HepG2 (cell line): ENCODE measurements around the gene TM2D3. TPM values are rescaled to one million over a fixed set of nuclear protein-coding genes. Genes with fewer than 3 reads are reported as not detected.
A peak's percentile ranks its signal among the peaks of the same experiment; 100 is the strongest.

Source experiments
- ASH2L ChIP-seq: fragments of 300-600, 200-600 bp; sonication (generic); IDR thresholded peaks from 2 replicates; pipeline ENCODE4 v1.7.0; 2017; ENCODE audit warnings: low read depth, mild to moderate bottlenecking, moderate library complexity, mixed read lengths, low read length; ENCODE audit not compliant: insufficient read length
- CERS6 ChIP-seq: sonication (generic); formaldehyde crosslinking; IDR thresholded peaks from 2 replicates; pipeline ENCODE4 v1.5.0; 2020; ENCODE audit warnings: missing genetic modification reagents
- CHD2 ChIP-seq: IDR thresholded peaks from 2 replicates; pipeline ENCODE4 v1.6.1; 2011; ENCODE audit warnings: low read depth, low read length, improper control_type of control experiment
- GATAD2A ChIP-seq: IDR thresholded peaks from 2 replicates; pipeline ENCODE4 v1.6.1; 2016
- HBP1 ChIP-seq: IDR thresholded peaks from 2 replicates; pipeline ENCODE4 v1.6.1; 2016; ENCODE audit warnings: low read depth, control low read depth
- HDAC1 ChIP-seq: sonication (generic); formaldehyde crosslinking; IDR thresholded peaks from 2 replicates; pipeline ENCODE4 v1.5.1; 2020; ENCODE audit warnings: mild to moderate bottlenecking, missing genetic modification reagents
- IRX3 ChIP-seq: sonication (generic); formaldehyde crosslinking; IDR thresholded peaks from 2 replicates; pipeline ENCODE4 v1.8.1; 2023; ENCODE audit warnings: mild to moderate bottlenecking, low read depth, missing genetic modification reagents, borderline replicate concordance
- NFE2L2 ChIP-seq: fragments of 150-350 bp; IDR thresholded peaks from 2 replicates; pipeline ENCODE4 v1.6.1; 2014; ENCODE audit warnings: low read length
- PHF20 ChIP-seq: sonication (generic); formaldehyde crosslinking; IDR thresholded peaks from 2 replicates; pipeline ENCODE4 v1.5.0; 2020; ENCODE audit warnings: mild to moderate bottlenecking, missing genetic modification reagents
- SRSF1 ChIP-seq: fragments of 200-400 bp; formaldehyde crosslinking; optimal IDR thresholded peaks from 2 replicates; pipeline ENCODE3; 2017; ENCODE audit warnings: mild to moderate bottlenecking, low read depth, low read length, moderate library complexity
- TAF15 ChIP-seq: fragments of 200-400 bp; formaldehyde crosslinking; IDR thresholded peaks from one replicate; pipeline ENCODE4 v1.6.1; 2018; ENCODE audit warnings: mild to moderate bottlenecking, low read depth, low read length; ENCODE audit not compliant: poor library complexity, severe bottlenecking
- ZFP82 ChIP-seq: sonication (generic); formaldehyde crosslinking; IDR thresholded peaks from 2 replicates; pipeline ENCODE4 v1.5.1; 2020; ENCODE audit warnings: mild to moderate bottlenecking, missing genetic modification reagents, borderline replicate concordance
- ZMAT3 ChIP-seq: sonication (generic); formaldehyde crosslinking; conservative IDR thresholded peaks from 2 replicates; pipeline ENCODE4 v1.7.0; 2021; ENCODE audit warnings: missing genetic modification reagents
- ZNF276 ChIP-seq: sonication (generic); formaldehyde crosslinking; IDR thresholded peaks from 2 replicates; pipeline ENCODE4 v1.4.0; 2020; ENCODE audit warnings: mild to moderate bottlenecking, low read depth, missing genetic modification reagents
- ZNF513 ChIP-seq: sonication (generic); formaldehyde crosslinking; conservative IDR thresholded peaks from 2 replicates; pipeline ENCODE4 v1.5.0; 2020; ENCODE audit warnings: missing genetic modification reagents
- ZNF546 ChIP-seq: sonication (generic); formaldehyde crosslinking; conservative IDR thresholded peaks from 2 replicates; pipeline ENCODE4 v1.8.1; 2023; ENCODE audit warnings: mild to moderate bottlenecking, missing genetic modification reagents
- ZNF547 ChIP-seq: sonication (generic); formaldehyde crosslinking; IDR thresholded peaks from 2 replicates; pipeline ENCODE4 v1.5.1; 2020; ENCODE audit warnings: mild to moderate bottlenecking, missing genetic modification reagents
- ZNF572 ChIP-seq: sonication (generic); formaldehyde crosslinking; IDR thresholded peaks from 2 replicates; pipeline ENCODE4 v1.5.1; 2020; ENCODE audit warnings: mild to moderate bottlenecking, missing genetic modification reagents
- ZNF678 ChIP-seq: sonication (generic); formaldehyde crosslinking; IDR thresholded peaks from 2 replicates; pipeline ENCODE4 v1.4.0; 2020; ENCODE audit warnings: mild to moderate bottlenecking, missing genetic modification reagents
- ZNF703 ChIP-seq: sonication (generic); formaldehyde crosslinking; IDR thresholded peaks from 2 replicates; pipeline ENCODE4 v1.5.1; 2020; ENCODE audit warnings: missing genetic modification reagents, mild to moderate bottlenecking, moderate library complexity, borderline replicate concordance
- ZNF775 ChIP-seq: sonication (generic); formaldehyde crosslinking; IDR thresholded peaks from 2 replicates; pipeline ENCODE4 v1.4.0; 2020; ENCODE audit warnings: missing genetic modification reagents, mild to moderate bottlenecking, moderate library complexity, borderline replicate concordance
- ZNF790 ChIP-seq: sonication (generic); formaldehyde crosslinking; IDR thresholded peaks from 2 replicates; pipeline ENCODE4 v1.8.0; 2022; ENCODE audit warnings: missing genetic modification reagents, mild to moderate bottlenecking, borderline replicate concordance
- ZSCAN22 ChIP-seq: sonication (generic); formaldehyde crosslinking; IDR thresholded peaks from 2 replicates; pipeline ENCODE4 v1.4.0; 2020; ENCODE audit warnings: mild to moderate bottlenecking, missing genetic modification reagents
- ZSCAN25 ChIP-seq: sonication (generic); formaldehyde crosslinking; IDR thresholded peaks from 2 replicates; pipeline ENCODE4 v1.8.0; 2022; ENCODE audit warnings: mild to moderate bottlenecking, missing genetic modification reagents
- polyA plus RNA-seq, 8 experiments: library from polyadenylated mRNA; depleted of rRNA in 3 of 8; stranded (reverse) in 7 of 8; unstranded in 1 of 8; fragments of >200 nt; fragmentation: Illumina TruSeq in 4 of 8; extraction: Trizol in 4 of 8; gene quantifications; 2 replicates each; pipeline versions ENCODE4 v1.2.1 to v1.2.3, GENCODE V29; 2011 to 2016; ENCODE audit warnings: low read depth in 4 of 8, missing spikeins in 1 of 8, mixed read lengths in 1 of 8; ENCODE audit not compliant: insufficient read depth in 1 of 8
- total RNA-seq, 5 experiments: library from RNA; depleted of rRNA; stranded (reverse); fragments of >200 nt; fragmentation: Illumina TruSeq; extraction: Trizol; gene quantifications; 2 replicates each; pipeline ENCODE4 v1.2.3, GENCODE V29; 2016; ENCODE audit warnings: low read depth in 1 of 5

TM2D3 gene
- total and polyA plus RNA-seq, 2 of the 13 experiments (the other 11 are each of a cell fraction or from before 2014, with no cell fraction given) = 31.1 to 72.7 TPM

GRCh38 chr15:101652098-101652785 lies at the start of gene TM2D3 (continued):
- no peak; the same call in 1 of the 2 replicates for TF ChIP-seq ZNF513 (CRISPR knock-in tag)
- peak; percentile 43 for TF ChIP-seq TAF15
- TF ChIP-seq ZNF276 = 0 out of 2 replicates have a peak, but pooled peaks have one; percentile 22
- TF ChIP-seq ZMAT3 (CRISPR knock-in tag) = peak; percentile 91
- TF ChIP-seq NFE2L2 = no peak
- peak; percentile 86 for TF ChIP-seq PHF20
- peak; percentile 64; the same call in 1 of the 2 replicates for TF ChIP-seq ZNF703 (CRISPR knock-in tag)
- TF ChIP-seq ZSCAN25 = peak; percentile 55; the same call in 1 of the 2 replicates
- peak; percentile 60; the same call in 1 of the 2 replicates for TF ChIP-seq HBP1 (CRISPR knock-in tag)
- peak; percentile 88 for TF ChIP-seq ASH2L
- peak; percentile 76; the same call in 1 of the 2 replicates for TF ChIP-seq IRX3 (CRISPR knock-in tag)
- peak; percentile 67; the same call in 1 of the 2 replicates for TF ChIP-seq ZNF790
- TF ChIP-seq GATAD2A (CRISPR knock-in tag) = 0 out of 2 replicates have a peak, but pooled peaks have one; percentile 44
- TF ChIP-seq ZNF547 (CRISPR knock-in tag) = peak; percentile 80; the same call in 1 of the 2 replicates
- TF ChIP-seq CERS6 (CRISPR knock-in tag) = no peak
- peak; percentile 64; the same call in 1 of the 2 replicates for TF ChIP-seq CHD2
- TF ChIP-seq ZNF572 (CRISPR knock-in tag) = 0 out of 2 replicates have a peak, but pooled peaks have one; percentile 27
- TF ChIP-seq ZFP82 (CRISPR knock-in tag) = peak; percentile 94; the same call in 1 of the 2 replicates
- no peak for TF ChIP-seq ZSCAN22 (CRISPR knock-in tag)
- TF ChIP-seq ZNF546 (CRISPR knock-in tag) = peak; percentile 67; the same call in 1 of the 2 replicates
- no peak for TF ChIP-seq ZNF775 (CRISPR knock-in tag)
- TF ChIP-seq SRSF1 = peak; percentile 28
- TF ChIP-seq HDAC1 = peak; percentile 95
- TF ChIP-seq ZNF678 (CRISPR knock-in tag) = peak; percentile 90
